Hippocampal formation (tissue), 2 donors: ENCODE data around the gene FNDC3B.

Source experiments
- DNase-seq, 2 donors: peaks; one replicate each; lab custom pipeline; 2025; lab: John Stamatoyannopoulos, UW

FNDC3B gene

DNA sequence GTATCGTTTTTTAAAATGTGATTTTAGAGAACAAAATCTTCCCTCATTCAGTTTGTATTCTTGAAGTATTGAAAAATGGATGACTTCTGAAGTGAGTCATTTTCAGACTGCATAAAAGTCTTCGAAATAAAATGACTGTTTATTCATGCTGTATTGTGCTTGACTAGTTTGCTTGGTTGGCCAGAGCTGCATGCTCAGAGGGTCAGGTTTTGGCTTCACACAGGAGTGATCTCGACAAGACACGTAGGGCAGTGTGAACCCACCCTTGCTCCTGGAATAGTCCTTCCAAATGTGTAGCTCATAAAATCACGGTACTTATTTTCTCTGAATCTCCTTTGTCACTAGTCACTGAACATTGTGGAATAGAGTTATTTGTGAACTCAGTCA lies 73.3 kb downstream of the FNDC3B start:
- DNase-seq = no peak

DNA sequence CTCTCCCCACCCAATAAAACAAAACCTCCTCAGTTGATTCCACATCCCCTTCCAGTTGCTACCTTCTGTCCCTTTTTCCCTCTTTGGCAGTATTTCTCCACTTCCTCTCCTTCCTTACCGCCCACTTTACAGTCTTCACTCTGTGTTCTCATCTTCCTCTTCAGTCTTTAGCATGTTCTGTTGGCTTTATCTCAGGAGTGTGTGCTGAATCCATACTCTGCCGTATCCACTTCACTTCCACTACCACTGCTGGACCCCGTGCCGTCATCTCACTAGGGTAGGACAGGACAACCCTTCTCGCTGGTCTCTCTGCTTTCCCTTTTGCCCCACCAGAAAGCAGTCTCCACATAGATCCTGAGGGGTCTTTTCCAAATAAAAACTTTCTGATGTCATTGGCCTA lies 74.3 kb downstream of the FNDC3B start:
- DNase-seq = no peak

DNA sequence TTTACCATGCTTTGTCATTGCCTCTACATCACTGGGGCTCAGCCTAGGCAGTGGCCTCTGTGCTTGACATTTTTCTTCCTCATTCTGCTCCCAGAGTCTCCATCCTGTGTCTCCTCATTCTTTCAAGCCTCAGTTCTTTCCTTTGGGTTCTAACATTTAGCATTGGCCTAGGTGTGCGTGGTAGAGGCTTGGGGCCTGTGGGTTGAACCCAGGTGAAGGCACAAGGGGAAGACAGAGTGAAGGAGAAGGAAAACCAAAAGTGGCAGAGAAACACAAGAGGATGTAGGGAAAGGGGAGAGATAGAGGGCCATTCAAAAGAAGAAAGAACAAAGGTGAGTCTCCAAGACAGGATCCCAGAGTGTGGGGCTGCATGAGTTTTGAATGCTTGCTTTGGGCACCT lies 75.7 kb downstream of the FNDC3B start:
- no peak for DNase-seq

DNA sequence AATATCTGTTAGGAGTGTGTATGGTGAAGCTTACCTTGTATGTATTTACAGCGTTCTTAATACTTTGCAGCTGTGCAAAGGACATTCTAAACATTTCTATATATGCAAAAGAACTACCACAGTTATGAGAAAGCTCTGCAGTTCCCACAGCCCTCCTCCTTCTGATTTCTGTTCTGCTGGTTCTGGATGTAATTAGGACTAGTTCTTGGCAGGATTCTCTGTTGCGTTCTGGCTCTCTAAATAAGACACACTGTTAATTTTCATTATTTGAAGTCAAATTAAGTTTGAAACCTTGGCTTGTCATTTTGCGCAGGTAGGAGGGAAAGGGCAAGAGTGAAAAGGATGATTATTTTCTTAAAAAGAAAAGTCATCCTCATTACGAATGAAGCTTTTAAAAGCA lies 76.4 kb downstream of the FNDC3B start:
- DNase-seq = peak in 1 of 2 donors; percentile 12

DNA sequence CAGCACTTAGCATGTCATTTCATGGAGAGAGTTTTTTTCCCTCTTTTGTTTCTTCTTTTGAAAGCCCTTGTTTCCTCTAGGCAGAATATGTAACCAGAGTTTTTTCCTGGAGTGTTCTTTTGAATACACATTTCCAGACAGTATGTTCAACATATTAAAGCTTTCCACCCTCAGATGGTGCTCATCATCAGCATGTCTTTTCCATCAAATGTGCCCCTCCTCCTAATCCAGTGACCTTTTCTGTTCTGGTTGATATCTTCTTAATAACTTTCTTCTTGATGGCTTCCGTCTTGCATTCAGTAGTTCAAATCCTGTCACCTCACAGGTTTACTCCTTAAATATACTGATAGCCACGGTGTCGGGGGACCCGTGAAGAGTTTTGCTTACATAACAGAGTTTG lies 78.6 kb downstream of the FNDC3B start:
- no peak for DNase-seq

- DNase-seq = no peak
Measured at GRCh38 chr3:172119266-172119969, 80.0 kb downstream of the FNDC3B start.

DNA sequence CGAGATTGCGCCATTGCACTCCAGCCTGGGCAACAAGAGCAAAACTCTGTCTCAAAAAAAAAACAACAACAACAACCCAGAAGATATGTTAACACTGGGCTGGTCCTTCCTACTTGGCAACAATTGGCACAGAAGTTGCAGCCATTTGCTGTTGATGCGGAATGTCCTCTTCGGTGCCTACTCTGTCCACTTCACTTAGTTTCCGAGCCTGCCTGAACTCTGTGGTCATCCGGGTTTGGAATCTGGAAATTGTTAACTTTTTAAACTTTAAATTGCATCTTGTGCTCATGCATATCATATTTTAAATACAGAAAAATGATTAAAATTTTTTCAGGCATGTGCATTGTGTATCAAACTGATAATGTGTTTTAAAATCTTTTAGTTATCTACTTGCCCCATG lies 81.5 kb downstream of the FNDC3B start:
- DNase-seq = no peak

GRCh38 chr3:172121981-172122380 lies 82.6 kb downstream of the FNDC3B start:
- DNase-seq = no peak

DNA sequence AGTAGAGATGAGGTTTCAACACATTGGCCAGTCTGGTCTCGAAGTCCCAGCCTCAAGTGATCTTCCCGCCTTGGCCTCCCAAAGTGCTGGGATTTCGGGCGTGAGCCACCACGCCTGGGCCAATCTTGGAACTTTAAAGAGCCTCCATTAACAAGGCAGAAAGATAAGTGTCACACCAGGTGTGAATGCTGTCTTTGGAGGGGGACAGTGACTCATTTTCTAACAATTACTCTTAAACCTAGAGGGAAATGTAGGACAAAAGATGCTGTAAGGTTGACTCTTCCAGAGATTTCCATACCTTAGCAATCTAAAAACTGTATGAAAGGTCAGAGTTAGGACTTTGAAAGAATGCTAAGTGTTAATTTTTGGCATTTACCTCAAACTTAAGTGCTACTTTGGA lies 84.9 kb downstream of the FNDC3B start:
- DNase-seq = no peak

DNA sequence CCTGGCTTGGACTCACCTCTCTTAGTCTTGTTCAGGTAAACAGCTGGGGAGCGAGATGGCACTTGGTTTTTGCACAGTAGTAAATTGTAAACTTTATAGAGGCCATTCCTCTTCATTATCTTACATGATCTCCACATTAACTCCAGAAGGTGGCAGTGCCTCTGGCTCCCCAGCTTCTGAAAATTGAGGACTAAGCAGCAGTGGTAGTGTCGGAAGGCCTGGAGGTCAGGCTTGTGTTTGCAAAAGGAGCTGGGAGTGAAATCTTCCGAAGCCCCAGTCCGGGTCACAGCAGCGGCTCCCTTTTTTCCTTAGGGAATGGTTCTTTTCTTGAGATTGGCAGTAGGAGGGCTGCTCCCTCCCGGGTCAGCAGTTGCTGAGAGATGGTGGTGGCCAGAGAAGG lies 85.7 kb downstream of the FNDC3B start:
- DNase-seq = no peak

- DNase-seq = no peak
Measured at GRCh38 chr3:172125963-172126457, 86.6 kb downstream of the FNDC3B start.

- no peak for DNase-seq
Measured at GRCh38 chr3:172126741-172127140, 87.4 kb downstream of the FNDC3B start.

- DNase-seq = no peak
Measured at GRCh38 chr3:172127141-172127540, 87.8 kb downstream of the FNDC3B start.

GRCh38 chr3:172127929-172128580 lies 88.7 kb downstream of the FNDC3B start:
- DNase-seq = no peak

- DNase-seq = no peak
Measured at GRCh38 chr3:172128858-172129257, 89.5 kb downstream of the FNDC3B start.

- DNase-seq = no peak
Measured at GRCh38 chr3:172129498-172129849, 90.1 kb downstream of the FNDC3B start.

GRCh38 chr3:172129850-172130716 lies 90.7 kb downstream of the FNDC3B start:
- DNase-seq = no peak

- no peak for DNase-seq
Measured at GRCh38 chr3:172130717-172131050, 91.3 kb downstream of the FNDC3B start.

GRCh38 chr3:172131746-172132145 lies 92.4 kb downstream of the FNDC3B start:
- no peak for DNase-seq

- no peak for DNase-seq
Measured at GRCh38 chr3:172132159-172132586, 92.8 kb downstream of the FNDC3B start.

- DNase-seq = no peak
Measured at GRCh38 chr3:172132721-172133311, 93.4 kb downstream of the FNDC3B start.

- DNase-seq = no peak
Measured at GRCh38 chr3:172133838-172134237, 94.5 kb downstream of the FNDC3B start.
